GM12864 (cell line): ENCODE measurements around the gene SEMA6B.

Source experiments
- DNase-seq: peaks from one replicate; pipeline ENCODE4 v3.0.0-alpha.2; 2011; ENCODE audit warnings: low read depth
- H3K4me3 ChIP-seq: 2 replicates; pipeline ENCODE4 v1.5.1; 2011; ENCODE audit warnings: mild to moderate bottlenecking, low read depth, low read length, control low read depth
- TF ChIP-seq, protein P1 (sequence below): IDR thresholded peaks from 2 replicates; pipeline ENCODE4 v1.5.1; 2011; ENCODE audit warnings: low read depth, mild to moderate bottlenecking, moderate library complexity, low read length, control low read depth, inconsistent platforms; ENCODE audit errors: missing control alignments

The SEMA6B gene

DNA sequence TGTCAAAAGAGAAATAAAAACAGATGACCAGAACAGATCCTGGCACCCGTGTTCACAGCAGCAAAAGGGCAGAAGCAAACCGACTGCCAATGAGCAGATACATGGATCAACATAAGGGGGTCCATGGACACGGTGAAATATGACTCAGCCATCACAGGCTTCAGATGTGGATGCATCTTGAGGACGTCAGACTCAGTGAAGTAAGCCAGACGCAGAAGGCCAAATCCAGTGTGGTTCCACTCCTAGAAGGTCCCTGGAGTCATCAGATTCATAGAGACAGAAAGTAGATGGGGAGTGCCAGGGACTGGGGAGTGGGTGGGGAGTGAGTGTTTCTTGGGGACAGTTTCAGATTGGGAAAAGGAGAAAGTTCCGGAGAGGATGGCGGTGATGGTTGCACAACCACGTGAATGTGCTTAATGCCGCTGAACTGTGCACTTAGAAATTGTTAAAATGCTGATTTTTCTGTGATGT lies 28.8 kb upstream of the SEMA6B start:
- TF ChIP-seq, protein P1, sequence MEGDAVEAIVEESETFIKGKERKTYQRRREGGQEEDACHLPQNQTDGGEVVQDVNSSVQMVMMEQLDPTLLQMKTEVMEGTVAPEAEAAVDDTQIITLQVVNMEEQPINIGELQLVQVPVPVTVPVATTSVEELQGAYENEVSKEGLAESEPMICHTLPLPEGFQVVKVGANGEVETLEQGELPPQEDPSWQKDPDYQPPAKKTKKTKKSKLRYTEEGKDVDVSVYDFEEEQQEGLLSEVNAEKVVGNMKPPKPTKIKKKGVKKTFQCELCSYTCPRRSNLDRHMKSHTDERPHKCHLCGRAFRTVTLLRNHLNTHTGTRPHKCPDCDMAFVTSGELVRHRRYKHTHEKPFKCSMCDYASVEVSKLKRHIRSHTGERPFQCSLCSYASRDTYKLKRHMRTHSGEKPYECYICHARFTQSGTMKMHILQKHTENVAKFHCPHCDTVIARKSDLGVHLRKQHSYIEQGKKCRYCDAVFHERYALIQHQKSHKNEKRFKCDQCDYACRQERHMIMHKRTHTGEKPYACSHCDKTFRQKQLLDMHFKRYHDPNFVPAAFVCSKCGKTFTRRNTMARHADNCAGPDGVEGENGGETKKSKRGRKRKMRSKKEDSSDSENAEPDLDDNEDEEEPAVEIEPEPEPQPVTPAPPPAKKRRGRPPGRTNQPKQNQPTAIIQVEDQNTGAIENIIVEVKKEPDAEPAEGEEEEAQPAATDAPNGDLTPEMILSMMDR: no peak
- DNase-seq: no peak
- H3K4me3 ChIP-seq: no peak overlapping the region

- TF ChIP-seq, protein P1: no peak
- no peak for DNase-seq
Observed at GRCh38 chr19:4587527-4587926, 28.0 kb upstream of the SEMA6B start.

GRCh38 chr19:4586691-4587090 lies 27.2 kb upstream of the SEMA6B start:
- H3K4me3 ChIP-seq: no peak overlapping the region
- no peak for DNase-seq
- TF ChIP-seq, protein P1: no peak

More at GRCh38 chr19:4587527-4587926, 28.0 kb upstream of the SEMA6B start:
- no peak overlapping the region for H3K4me3 ChIP-seq

GRCh38 chr19:4586245-4586644 lies 26.8 kb upstream of the SEMA6B start:
- DNase-seq: no peak
- TF ChIP-seq, protein P1: no peak
- no peak overlapping the region for H3K4me3 ChIP-seq

DNA sequence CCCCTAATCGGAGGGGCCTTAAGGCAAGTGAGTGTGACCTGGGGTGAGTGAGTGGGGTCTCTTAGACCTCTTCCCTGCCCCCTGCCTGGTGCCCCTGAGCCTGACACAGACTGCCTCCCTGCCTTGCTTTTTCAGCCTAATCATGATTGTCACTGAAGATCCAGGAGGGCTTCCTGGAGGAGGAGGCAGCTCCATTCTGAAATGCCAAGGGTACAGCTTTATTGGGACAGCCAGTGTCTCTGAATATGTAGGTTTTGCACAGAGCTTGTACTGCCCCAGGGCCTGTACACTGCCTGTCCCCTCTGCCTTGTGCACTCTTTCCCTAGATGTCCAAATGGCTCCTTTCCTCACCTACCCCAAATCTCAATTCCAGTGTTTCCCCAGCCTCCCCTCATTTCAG lies 26.1 kb upstream of the SEMA6B start:
- no peak for DNase-seq
- H3K4me3 ChIP-seq: no peak overlapping the region

DNA sequence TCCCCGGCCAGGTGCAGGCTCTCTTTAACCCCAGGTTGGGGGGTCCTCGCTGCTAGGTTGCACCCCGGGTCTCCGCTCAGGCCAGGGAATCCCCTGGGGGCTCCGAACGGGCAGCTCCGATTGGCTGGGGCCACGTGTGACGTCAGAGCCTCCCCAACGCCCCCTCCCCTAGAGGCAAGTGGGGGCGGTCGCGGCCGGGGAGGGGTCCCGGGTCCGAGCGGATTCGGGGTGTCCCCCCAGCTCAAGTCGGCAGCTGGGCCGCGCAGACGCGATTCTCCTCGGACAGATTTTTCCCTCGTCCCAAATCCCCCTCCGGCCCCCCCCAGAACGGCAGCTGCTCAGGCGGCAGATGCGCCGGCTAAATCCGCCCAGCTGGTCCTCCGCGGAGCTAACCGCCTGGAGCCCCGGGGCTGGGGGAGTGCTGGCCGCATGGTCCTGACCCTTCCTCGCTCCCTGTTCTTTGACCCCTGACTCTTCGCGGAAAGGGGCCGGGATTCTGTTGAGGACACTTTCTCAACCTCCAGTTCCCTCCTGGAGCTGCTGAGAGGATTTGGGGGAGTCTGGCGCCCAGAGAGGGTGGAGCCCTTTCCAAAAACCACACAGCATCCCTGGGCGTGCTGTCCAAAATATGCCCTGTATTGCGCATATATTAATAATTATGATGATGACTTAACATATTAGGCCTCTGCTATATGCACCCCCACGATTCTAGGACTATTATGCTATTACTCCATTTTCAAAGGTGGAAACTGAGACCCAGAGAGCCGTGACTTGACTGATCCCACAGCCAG lies 25.4 kb upstream of the SEMA6B start:
- TF ChIP-seq, protein P1: no peak
- no peak overlapping the region for H3K4me3 ChIP-seq
- no peak for DNase-seq

More for the DNA sequence above, 26.1 kb upstream of the SEMA6B start:
- TF ChIP-seq, protein P1: no peak
